ENCODE measurements around the gene CLDND1.

CLDND1 gene

DNA sequence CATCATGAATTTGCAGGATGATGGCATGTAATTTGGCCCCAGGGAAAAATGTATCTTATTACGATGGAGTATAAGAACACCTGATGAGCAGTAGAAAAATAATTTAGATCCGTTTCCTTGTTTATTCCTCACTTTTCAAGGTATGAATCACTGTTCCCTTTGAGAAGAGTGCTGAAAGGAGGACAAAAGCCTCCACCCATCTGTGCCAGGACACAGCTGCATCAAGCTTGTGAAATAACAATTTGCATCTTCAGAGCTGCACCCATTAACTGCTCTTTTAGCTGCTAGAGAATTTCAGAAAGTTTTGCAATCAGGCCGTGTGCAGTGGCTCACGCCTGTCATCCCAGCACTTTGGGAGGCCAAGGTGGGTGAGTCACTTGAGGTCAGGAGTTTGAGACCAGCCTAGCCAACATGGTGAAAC lies 9.6 kb downstream of the CLDND1 start:
- no peak for DNase-seq

DNA sequence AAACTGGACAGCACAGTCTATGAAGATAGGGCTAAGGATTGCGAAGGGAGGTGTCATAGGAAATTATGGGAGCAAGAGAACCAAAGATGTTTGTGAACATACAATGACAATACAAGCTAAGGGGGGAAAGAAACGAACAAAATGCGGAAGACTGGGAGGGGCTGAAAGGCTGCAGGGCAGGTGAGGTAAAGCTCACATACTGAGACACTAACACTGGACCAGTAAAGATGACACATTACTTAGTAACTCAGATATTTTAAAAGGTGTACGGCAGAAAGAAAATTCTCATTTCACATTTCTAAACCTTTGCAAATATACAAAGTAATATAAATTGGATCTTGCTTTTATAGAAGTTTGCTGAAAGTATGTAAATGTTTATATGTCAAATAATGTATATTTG lies 10.1 kb downstream of the CLDND1 start:
- DNase-seq = no peak

DNA sequence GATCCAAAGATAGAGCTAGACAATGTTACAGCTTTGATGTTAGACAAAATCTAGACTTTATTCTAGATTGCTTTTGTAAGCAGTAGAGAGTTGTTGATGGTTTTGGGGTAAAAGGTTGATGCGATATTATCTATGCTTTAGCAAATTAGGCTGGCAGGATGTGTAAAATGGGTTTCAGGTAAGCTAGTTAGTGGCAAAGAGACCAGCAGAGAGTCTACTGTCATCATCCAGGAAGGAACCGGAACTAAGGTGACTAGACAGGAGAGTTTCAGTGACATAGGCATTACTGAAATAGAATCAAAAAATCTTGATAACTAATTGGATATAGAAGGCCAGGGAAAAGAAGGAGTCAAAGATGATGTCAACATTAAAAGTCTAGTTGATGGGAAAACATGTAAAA lies 14.1 kb downstream of the CLDND1 start:
- no peak for DNase-seq

DNA sequence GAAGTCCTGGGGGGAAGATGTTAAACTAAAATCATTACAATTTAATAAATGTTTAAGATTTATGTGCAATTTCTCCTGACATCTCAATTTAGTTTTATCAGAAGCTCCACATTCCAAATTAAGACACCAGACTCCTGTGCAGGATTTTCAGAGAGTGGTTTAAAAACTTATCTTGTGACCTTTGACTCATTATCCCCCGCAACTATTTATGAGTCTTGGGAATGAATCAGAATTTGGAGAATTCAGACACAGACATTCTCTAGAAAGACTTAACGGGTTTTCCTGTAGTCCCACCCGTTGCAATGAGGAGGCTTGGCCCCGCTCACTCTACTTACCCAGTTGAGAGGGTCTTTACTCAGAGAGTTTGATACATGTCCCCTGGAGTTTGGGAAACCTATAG lies 18.2 kb downstream of the CLDND1 start:
- DNase-seq = no peak

DNA sequence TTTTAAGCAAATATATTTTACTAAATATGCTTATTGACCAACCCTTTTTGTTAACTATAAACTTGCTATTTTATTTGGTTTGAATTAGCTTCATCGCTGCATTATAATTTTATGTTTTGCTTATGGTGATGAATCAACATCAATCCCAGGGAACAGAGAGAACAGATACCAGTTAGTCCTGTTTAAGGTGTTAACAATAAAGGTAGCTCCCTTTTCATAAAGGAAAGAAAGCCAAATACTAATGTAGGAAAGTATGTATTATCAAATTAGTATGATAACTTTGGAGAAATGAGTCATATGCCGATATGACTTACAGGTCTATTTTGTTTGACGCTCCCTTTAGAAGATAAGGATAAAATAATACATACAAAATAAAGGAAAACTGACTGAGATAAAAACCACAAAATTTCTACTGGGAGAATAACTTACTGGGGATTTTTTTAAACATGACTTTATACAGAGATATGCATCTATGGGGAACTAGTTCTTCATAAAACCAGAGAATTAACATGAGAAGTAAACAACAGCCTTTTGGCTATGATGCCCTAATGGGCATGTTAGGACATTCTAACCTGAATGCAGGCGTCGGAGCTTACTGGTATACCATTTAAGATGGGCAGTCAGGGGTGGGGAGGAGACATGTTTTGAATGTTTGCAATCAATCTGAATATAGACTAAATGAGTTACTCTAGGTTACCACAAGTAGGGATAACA lies 20.7 kb downstream of the CLDND1 start:
- DNase-seq = no peak

DNA sequence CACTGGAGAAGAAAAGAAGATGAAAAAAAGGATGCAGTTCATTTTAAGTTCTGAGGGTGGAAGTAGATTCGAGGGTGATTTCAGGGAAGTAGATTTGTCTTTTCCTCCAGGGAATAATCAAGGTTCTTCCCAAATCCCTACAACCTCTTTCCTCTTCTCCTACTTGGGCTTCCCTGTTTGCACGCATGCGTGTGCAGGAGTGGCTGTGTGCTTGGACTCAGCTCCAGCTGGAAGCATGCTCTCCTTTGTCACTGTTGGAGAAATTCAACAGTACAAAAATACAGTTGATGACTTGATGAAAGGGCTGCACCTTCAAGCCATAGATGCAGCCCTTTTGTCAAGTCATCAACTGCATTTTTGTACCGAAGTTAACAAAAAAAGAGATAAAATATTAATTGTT lies 21.4 kb downstream of the CLDND1 start:
- no peak for DNase-seq

DNA sequence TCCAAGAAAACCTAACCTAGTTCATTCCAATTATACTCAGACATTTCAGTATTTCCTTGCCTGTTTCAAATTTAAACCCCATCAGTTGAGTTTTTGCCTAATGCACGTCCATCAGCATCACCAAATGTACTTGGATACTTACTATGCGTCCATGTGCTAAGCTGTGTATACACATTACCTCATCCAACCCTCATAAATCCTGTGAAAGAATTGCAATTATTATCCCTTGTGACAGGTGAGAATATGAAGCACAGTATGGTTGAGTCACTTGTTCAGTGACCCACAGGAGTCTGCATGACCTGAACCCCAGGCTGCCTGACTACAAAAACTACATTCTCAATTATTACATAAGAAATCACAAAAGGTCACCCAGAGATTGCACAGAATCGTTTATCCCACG lies 22.7 kb downstream of the CLDND1 start:
- no peak for DNase-seq

DNA sequence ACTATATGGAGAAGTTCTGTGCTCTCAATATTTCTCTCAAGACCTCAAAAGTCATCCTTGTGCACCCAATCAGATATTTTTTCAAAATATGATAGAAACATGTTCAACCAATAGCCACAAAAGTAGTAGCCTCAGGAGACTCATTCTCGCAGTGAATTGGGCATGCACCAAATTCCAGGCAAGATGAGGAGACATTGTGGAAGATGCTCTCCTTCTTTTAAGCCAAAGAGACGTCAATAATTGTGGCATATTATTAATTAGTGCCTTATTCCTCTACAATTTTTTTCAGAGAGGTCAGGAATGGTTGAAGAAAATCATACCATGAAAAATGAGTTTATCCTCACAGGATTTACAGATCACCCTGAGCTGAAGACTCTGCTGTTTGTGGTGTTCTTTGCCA lies 25.3 kb downstream of the CLDND1 start, which contains the start of gene OR5K2:
OR5K2 (plus strand) TSS at position 301 of the 400 bp plus-strand sequence; CDS start at position 301, 0 bp downstream.
- DNase-seq = no peak

DNA sequence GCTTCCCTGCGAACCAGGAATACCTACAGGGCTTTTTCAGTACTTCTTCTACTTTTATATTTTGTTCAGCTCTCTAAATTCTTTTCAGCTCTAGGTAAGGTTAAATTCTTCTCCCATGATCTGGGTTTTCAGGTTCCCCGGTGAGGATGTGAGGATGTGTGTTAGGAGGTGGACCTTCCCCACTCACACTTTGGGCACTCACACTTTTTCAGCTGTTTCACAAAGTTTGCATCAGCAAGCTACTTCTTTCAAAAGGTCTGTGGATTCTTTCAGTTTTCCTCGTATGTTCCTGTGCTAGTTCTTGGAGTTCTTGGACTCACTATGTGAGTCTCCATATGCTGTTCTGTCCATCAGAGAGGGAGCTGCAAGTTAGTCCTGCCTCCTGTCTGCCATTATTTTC lies 39.1 kb downstream of the CLDND1 start:
- no peak for DNase-seq

DNA sequence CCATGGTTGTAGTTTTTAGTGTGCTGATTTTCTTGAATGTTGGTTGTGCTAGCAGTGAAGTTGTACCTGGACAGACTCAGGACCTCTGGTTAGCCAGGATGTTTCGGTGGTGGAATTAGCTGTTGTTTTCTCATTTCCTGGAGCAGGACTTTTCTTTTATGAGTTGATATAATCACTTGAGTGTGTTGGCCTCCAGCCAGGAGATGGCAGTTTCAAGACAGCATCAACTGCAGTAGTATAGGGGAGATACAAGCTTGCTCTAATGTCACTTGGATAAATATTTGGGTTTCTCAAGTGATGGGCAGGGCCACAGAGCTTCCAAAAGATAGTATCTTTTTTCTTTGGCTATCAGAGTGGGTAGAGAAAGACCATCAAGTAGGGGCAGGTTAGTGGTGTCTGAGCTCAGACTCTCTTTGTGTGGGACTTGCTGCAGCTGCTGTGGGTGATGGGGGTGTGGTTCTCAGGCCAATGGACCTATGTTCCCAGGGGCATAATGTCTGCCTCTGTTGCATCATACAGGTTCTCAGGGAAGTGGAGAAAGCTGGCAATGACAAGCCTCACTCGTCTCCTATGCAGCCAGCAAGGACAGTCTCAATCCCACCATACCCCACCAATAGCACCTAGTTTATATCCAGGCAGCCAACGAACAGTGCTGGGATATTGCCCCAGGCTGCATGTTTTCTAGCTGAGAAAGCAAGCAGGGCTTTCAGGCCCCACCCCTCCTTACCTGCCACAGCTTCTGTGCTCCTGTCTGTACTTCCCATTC lies 39.8 kb downstream of the CLDND1 start:
- no peak for DNase-seq
